ENCODE measurements around the gene SSNA1.

The SSNA1 gene

GRCh38 chr9:137176302-137177182 is 11.9 kb upstream of the SSNA1 start:
- Histone ChIP-seq H3K36me3 (ENCODE audit: insufficient read depth, low read length) (no peaks in the 10 kb centered on the region; the same call in 1 of the 2 replicates), H3K27ac (no peak overlapping the region), H3K4me3 (no peak overlapping the region), H3K9ac (ENCODE audit: insufficient read length) (no peak overlapping the region), H3K9me3 (ENCODE audit: low read depth, low read length) (no peaks in the 10 kb centered on the region)
- DNase-seq (ENCODE audit: low read depth, low spot score): no peak
- no peak for TF ChIP-seq POLR2AphosphoS5 (IDR thresholded peaks at IDR 0.05; ENCODE audit: borderline replicate concordance, low read depth, low read length)
- TF ChIP-seq FOXP2 (optimal IDR thresholded peaks at IDR 0.05; ENCODE audit: control extremely low read depth, extremely low read length, insufficient read depth): no peak
- no peak for TF ChIP-seq EZH2 (IDR thresholded peaks at IDR 0.05)

DNA sequence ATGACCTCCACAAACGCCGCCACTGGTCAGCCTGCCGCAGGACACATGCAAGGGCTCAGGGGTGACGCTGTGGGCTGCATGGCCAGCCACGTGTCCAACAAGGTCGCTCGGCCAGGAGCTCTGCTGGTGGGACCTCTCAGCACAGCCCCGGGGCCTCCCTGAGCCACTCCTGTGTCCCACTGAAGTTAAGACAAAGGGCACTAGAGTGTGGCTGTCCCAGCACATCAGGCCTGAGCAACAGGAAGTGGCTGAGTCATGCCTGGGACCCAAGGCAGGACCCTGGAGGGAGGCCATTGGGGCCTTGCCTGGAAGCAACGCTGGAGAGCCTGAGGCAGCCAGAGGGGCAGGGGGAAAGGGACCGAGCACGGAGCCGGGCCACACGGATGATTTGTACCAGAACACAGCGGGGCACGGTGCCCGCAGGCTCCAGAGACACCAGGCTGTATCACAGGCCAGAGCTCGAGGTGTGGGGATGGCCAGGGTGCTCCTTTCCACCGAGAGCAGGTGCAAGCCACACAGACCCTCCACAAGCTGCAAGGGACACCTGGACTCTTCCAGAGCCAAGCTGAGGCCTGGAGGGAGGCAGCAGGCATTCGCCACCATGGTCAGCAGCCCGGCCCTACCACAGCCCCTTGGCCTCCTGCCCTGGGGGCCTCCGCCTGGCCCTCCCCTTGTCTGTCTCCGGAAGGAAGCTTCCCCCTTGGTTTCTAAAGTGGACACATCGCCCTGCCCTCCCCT is 10.1 kb upstream of the SSNA1 start:
- H3K36me3 ChIP-seq (ENCODE audit: insufficient read depth, low read length): peaks cover 5% of the 10 kb centered on the region; the same call in 1 of the 2 replicates
- H3K27ac ChIP-seq: no peak overlapping the region
- DNase-seq (ENCODE audit: low read depth, low spot score): no peak
- no peak for TF ChIP-seq EZH2 (IDR thresholded peaks at IDR 0.05)
- no peak for TF ChIP-seq FOXP2 (optimal IDR thresholded peaks at IDR 0.05; ENCODE audit: control extremely low read depth, extremely low read length, insufficient read depth)
- no peak for TF ChIP-seq POLR2AphosphoS5 (IDR thresholded peaks at IDR 0.05; ENCODE audit: borderline replicate concordance, low read depth, low read length)
- H3K9ac ChIP-seq (ENCODE audit: insufficient read length): no peak overlapping the region
- no peak overlapping the region for H3K4me3 ChIP-seq
- no peaks in the 10 kb centered on the region for H3K9me3 ChIP-seq (ENCODE audit: low read depth, low read length)

- TF ChIP-seq POLR2AphosphoS5 (IDR thresholded peaks at IDR 0.05; ENCODE audit: borderline replicate concordance, low read depth, low read length) (no peak), EZH2 (IDR thresholded peaks at IDR 0.05) (no peak), FOXP2 (optimal IDR thresholded peaks at IDR 0.05; ENCODE audit: control extremely low read depth, extremely low read length, insufficient read depth) (no peak)
- DNase-seq (ENCODE audit: low read depth, low spot score): no peak
- H3K36me3 ChIP-seq (ENCODE audit: insufficient read depth, low read length): peaks cover 8% of the 10 kb centered on the region; the same call in 1 of the 2 replicates
- H3K27ac ChIP-seq: no peak overlapping the region
- no peaks in the 10 kb centered on the region for H3K9me3 ChIP-seq (ENCODE audit: low read depth, low read length)
- H3K4me3 ChIP-seq: no peak overlapping the region
- H3K9ac ChIP-seq (ENCODE audit: insufficient read length): no peak overlapping the region
Observed at GRCh38 chr9:137178939-137179630, 9.4 kb upstream of the SSNA1 start.

- H3K9ac ChIP-seq (ENCODE audit: insufficient read length): no peak overlapping the region
- DNase-seq (ENCODE audit: low read depth, low spot score): no peak
- H3K36me3 ChIP-seq (ENCODE audit: insufficient read depth, low read length): peaks cover 8% of the 10 kb centered on the region; the same call in 1 of the 2 replicates
- TF ChIP-seq FOXP2 (optimal IDR thresholded peaks at IDR 0.05; ENCODE audit: control extremely low read depth, extremely low read length, insufficient read depth): no peak
- no peak for TF ChIP-seq EZH2 (IDR thresholded peaks at IDR 0.05)
- no peak for TF ChIP-seq POLR2AphosphoS5 (IDR thresholded peaks at IDR 0.05; ENCODE audit: borderline replicate concordance, low read depth, low read length)
- H3K27ac ChIP-seq: no peak overlapping the region
- no peaks in the 10 kb centered on the region for H3K9me3 ChIP-seq (ENCODE audit: low read depth, low read length)
- H3K4me3 ChIP-seq: no peak overlapping the region
Observed at GRCh38 chr9:137179761-137180160, 8.7 kb upstream of the SSNA1 start.

DNA sequence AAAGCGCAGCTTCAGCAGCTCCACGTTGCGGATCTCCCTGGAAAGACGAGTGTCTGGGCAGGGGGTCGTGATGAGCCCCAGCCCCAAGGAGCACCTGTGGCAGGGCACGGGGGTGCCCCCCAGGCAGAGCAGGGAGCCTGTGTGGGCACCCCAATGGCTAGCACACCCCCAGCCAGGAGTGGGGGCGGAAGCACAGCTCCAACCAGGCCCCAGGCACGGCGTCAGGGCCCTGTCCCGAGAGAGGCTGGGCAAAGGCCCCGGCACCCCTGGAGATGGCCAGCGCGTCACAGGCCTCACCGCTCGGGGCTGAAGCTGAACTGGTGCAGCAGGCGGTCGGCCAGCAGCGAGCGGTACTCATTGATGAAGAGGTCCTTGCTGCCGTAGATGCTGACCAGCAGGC is 8.0 kb upstream of the SSNA1 start:
- peaks cover 8% of the 10 kb centered on the region; the same call in 1 of the 2 replicates for H3K36me3 ChIP-seq (ENCODE audit: insufficient read depth, low read length)
- no peak overlapping the region for H3K4me3 ChIP-seq

GRCh38 chr9:137181680-137182079 is 6.8 kb upstream of the SSNA1 start:
- Histone ChIP-seq H3K27ac (no peak overlapping the region), H3K36me3 (ENCODE audit: insufficient read depth, low read length) (peaks cover 8% of the 10 kb centered on the region; the same call in 1 of the 2 replicates), H3K4me3 (no peak overlapping the region), H3K9ac (ENCODE audit: insufficient read length) (no peak overlapping the region), H3K9me3 (ENCODE audit: low read depth, low read length) (no peaks in the 10 kb centered on the region)
- TF ChIP-seq EZH2 (IDR thresholded peaks at IDR 0.05) (no peak), POLR2AphosphoS5 (IDR thresholded peaks at IDR 0.05; ENCODE audit: borderline replicate concordance, low read depth, low read length) (no peak), FOXP2 (optimal IDR thresholded peaks at IDR 0.05; ENCODE audit: control extremely low read depth, extremely low read length, insufficient read depth) (no peak)
- no peak for DNase-seq (ENCODE audit: low read depth, low spot score)

More for the DNA sequence above, 8.0 kb upstream of the SSNA1 start:
- no peak for DNase-seq (ENCODE audit: low read depth, low spot score)
- Histone ChIP-seq H3K9me3 (ENCODE audit: low read depth, low read length) (no peaks in the 10 kb centered on the region), H3K9ac (ENCODE audit: insufficient read length) (no peak overlapping the region), H3K27ac (no peak overlapping the region)
- no peak for TF ChIP-seq EZH2 (IDR thresholded peaks at IDR 0.05)
- no peak for TF ChIP-seq POLR2AphosphoS5 (IDR thresholded peaks at IDR 0.05; ENCODE audit: borderline replicate concordance, low read depth, low read length)
- TF ChIP-seq FOXP2 (optimal IDR thresholded peaks at IDR 0.05; ENCODE audit: control extremely low read depth, extremely low read length, insufficient read depth): no peak

GRCh38 chr9:137182836-137183235 is 5.6 kb upstream of the SSNA1 start:
- Histone ChIP-seq H3K4me3 (no peak overlapping the region), H3K9ac (ENCODE audit: insufficient read length) (no peak overlapping the region), H3K36me3 (ENCODE audit: insufficient read depth, low read length) (peaks cover 8% of the 10 kb centered on the region; the same call in 1 of the 2 replicates), H3K27ac (no peak overlapping the region), H3K9me3 (ENCODE audit: low read depth, low read length) (no peaks in the 10 kb centered on the region)
- no peak for DNase-seq (ENCODE audit: low read depth, low spot score)
- TF ChIP-seq EZH2 (IDR thresholded peaks at IDR 0.05): no peak
- no peak for TF ChIP-seq POLR2AphosphoS5 (IDR thresholded peaks at IDR 0.05; ENCODE audit: borderline replicate concordance, low read depth, low read length)
- TF ChIP-seq FOXP2 (optimal IDR thresholded peaks at IDR 0.05; ENCODE audit: control extremely low read depth, extremely low read length, insufficient read depth): no peak
